OCI-LY3 (cell line): ENCODE data around the gene ABTB2.

Source experiments
- CTCF ChIP-seq: fragments of 200-600, 300-600 bp; sonication (generic); IDR thresholded peaks from 2 replicates; pipeline ENCODE4 v1.5.1; 2014; ENCODE audit warnings: antibody characterized with exemption, low read length, low read depth
- EZH2phosphoT487 ChIP-seq: fragments of 200-600 bp; shearing (Covaris generic); IDR thresholded peaks from 2 replicates; pipeline ENCODE4 v1.6.1; 2018; ENCODE audit warnings: antibody characterized with exemption, mixed run types, low read depth

- no peak; the same call in none of the 2 replicates for TF ChIP-seq CTCF
- TF ChIP-seq EZH2phosphoT487: no peak
Observed at GRCh38 chr11:34359548-34359891, 1.7 kb upstream of the ABTB2 start.
